Hepatocyte (in vitro differentiated cells): Measurements from ENCODE around the gene CNIH3. TPM values are rescaled to one million over a fixed set of nuclear protein-coding genes. Genes with fewer than 3 reads are reported as not detected.

Experiments used
- DNase-seq: peaks from one replicate; pipeline ENCODE4 v3.0.0-alpha.2; 2016; ENCODE audit warnings: low spot score
- H2AFZ ChIP-seq: fragments of 200-600 bp; sonication (generic); 2 replicates; pipeline ENCODE4 v1.6.0; 2016; ENCODE audit warnings: antibody characterized with exemption, mild to moderate bottlenecking
- H3K27ac ChIP-seq: fragments of 200-600 bp; sonication (generic); 2 replicates; pipeline ENCODE4 v1.5.1; 2016; ENCODE audit warnings: mild to moderate bottlenecking
- H3K27me3 ChIP-seq: fragments of 200-600 bp; sonication (generic); 2 replicates; pipeline ENCODE4 v1.6.1; 2016
- H3K36me3 ChIP-seq: fragments of 200-600 bp; sonication (generic); replicated peaks from 2 replicates; pipeline ENCODE4 v1.5.1; 2016; ENCODE audit warnings: low read depth; ENCODE audit not compliant: insufficient read depth
- H3K4me1 ChIP-seq: fragments of 200-600 bp; sonication (generic); 2 replicates; pipeline ENCODE4 v1.5.1; 2016; ENCODE audit warnings: mild to moderate bottlenecking, moderate library complexity; ENCODE audit not compliant: insufficient read depth
- H3K4me2 ChIP-seq: fragments of 200-600 bp; sonication (generic); 2 replicates; pipeline ENCODE4 v1.6.0; 2016
- H3K4me3 ChIP-seq: fragments of 200-600 bp; sonication (generic); 2 replicates; pipeline ENCODE4 v1.5.1; 2016; ENCODE audit warnings: mild to moderate bottlenecking
- H3K79me2 ChIP-seq: fragments of 200-600 bp; sonication (generic); 2 replicates; pipeline ENCODE4 v1.6.0; 2017; ENCODE audit warnings: mild to moderate bottlenecking
- H3K9me2 ChIP-seq: fragments of 200-600 bp; sonication (generic); replicated peaks from 2 replicates; pipeline ENCODE4 v1.6.0; 2017; ENCODE audit warnings: mild to moderate bottlenecking; ENCODE audit not compliant: insufficient read depth
- H3K9me3 ChIP-seq: fragments of 200-600 bp; sonication (generic); 2 replicates; pipeline ENCODE4 v1.5.1; 2016; ENCODE audit warnings: low read depth, mild to moderate bottlenecking
- H4K20me1 ChIP-seq: fragments of 200-600 bp; sonication (generic); 2 replicates; pipeline ENCODE4 v1.6.0; 2016; ENCODE audit warnings: mild to moderate bottlenecking; ENCODE audit not compliant: insufficient read depth, poor library complexity, severe bottlenecking
- EZH2 ChIP-seq: fragments of 200-600 bp; sonication (generic); IDR thresholded peaks from 2 replicates; pipeline ENCODE4 v1.6.1; 2016; ENCODE audit warnings: antibody characterized with exemption, mild to moderate bottlenecking, borderline replicate concordance
- EZH2phosphoT487 ChIP-seq: fragments of 200-600 bp; sonication (generic); IDR thresholded peaks from one replicate; pipeline ENCODE4 v1.6.1; 2018; ENCODE audit warnings: antibody characterized with exemption, mild to moderate bottlenecking, low read depth, moderate library complexity; ENCODE audit not compliant: unreplicated experiment, severe bottlenecking
- WGBS: methylation state at CpG from one replicate; pipeline ENCODE4 v1.1.6; 2016; ENCODE audit warnings: low lambda C conversion rate; ENCODE audit errors: missing lambda C conversion rate; 5-methylcytosine and 5-hydroxymethylcytosine counted together
- polyA plus RNA-seq: library from polyadenylated mRNA; unstranded; fragments of >200 nt; fragmentation: Nextera tagmentation; extraction: Ambion mirVana; gene quantifications from 2 replicates; pipeline ENCODE4 v1.2.1, GENCODE V29; 2016
- total RNA-seq: library from RNA; depleted of rRNA; stranded (reverse); fragments of >200 nt; gene quantifications from 2 replicates; pipeline ENCODE4 v1.2.3, GENCODE V29; 2014
- TF ChIP-seq, protein P1 (sequence below): fragments of 200-600 bp; sonication (generic); IDR thresholded peaks from 2 replicates; pipeline ENCODE4 v1.5.1; 2016; ENCODE audit warnings: antibody characterized with exemption, mild to moderate bottlenecking; ENCODE audit not compliant: poor library complexity

CNIH3 gene
- total and polyA plus RNA-seq, 2 experiments from 2014 or later = 2.8 to 3.5 TPM

DNA sequence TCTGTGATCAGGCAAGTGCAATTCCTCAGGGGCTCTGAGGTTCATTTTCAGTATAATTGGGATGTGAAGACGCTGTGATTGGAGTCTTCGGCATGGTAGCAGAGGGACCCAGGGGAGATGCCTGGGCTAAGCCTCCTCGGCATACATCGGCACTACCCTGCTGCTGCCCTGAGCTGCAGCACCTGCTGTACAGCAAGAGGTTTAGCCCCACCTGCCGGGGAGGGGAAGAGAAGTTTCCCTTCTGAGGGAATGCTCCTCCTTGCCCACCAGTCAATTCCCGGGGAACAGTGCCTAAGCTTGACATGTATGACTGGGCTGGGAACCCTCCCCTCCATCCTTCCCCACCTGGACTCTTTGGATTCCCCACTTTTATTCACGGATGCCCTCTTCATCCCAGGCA lies 24.9 kb downstream of the CNIH3 start:
- WGBS = 71% methylated on average over 7 of the region's 7 CpGs
- peak; percentile 26 for DNase-seq
- no peak overlapping the region for H3K4me2 ChIP-seq

GRCh38 chr1:224643653-224644052 lies 27.5 kb downstream of the CNIH3 start:
- Histone ChIP-seq H3K79me2 (no peaks in the 10 kb centered on the region), H3K4me1 (peaks cover 12% of the 10 kb centered on the region), H3K4me3 (no peak overlapping the region), H2AFZ (no peak overlapping the region), H4K20me1 (no peaks in the 10 kb centered on the region), H3K4me2 (no peak overlapping the region), H3K9me2 (no peaks in the 10 kb centered on the region), H3K9me3 (no peaks in the 10 kb centered on the region), H3K27me3 (no peaks in the 10 kb centered on the region), H3K36me3 (no peaks in the 10 kb centered on the region), H3K27ac (no peak overlapping the region)
- DNase-seq = no peak
- 89% methylated on average over 5 of the region's 5 CpGs for WGBS
- TF ChIP-seq, protein P1, sequence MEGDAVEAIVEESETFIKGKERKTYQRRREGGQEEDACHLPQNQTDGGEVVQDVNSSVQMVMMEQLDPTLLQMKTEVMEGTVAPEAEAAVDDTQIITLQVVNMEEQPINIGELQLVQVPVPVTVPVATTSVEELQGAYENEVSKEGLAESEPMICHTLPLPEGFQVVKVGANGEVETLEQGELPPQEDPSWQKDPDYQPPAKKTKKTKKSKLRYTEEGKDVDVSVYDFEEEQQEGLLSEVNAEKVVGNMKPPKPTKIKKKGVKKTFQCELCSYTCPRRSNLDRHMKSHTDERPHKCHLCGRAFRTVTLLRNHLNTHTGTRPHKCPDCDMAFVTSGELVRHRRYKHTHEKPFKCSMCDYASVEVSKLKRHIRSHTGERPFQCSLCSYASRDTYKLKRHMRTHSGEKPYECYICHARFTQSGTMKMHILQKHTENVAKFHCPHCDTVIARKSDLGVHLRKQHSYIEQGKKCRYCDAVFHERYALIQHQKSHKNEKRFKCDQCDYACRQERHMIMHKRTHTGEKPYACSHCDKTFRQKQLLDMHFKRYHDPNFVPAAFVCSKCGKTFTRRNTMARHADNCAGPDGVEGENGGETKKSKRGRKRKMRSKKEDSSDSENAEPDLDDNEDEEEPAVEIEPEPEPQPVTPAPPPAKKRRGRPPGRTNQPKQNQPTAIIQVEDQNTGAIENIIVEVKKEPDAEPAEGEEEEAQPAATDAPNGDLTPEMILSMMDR = no peak
- TF ChIP-seq EZH2phosphoT487 (no peak), EZH2 (no peak)

More for the DNA sequence above, 24.9 kb downstream of the CNIH3 start:
- no peaks in the 10 kb centered on the region for H4K20me1 ChIP-seq
- H3K36me3 ChIP-seq = no peaks in the 10 kb centered on the region
- peaks cover 12% of the 10 kb centered on the region for H3K4me1 ChIP-seq
- no peaks in the 10 kb centered on the region for H3K79me2 ChIP-seq
- TF ChIP-seq, protein P1 = no peak
- TF ChIP-seq EZH2phosphoT487 (no peak), EZH2 (no peak)
- H3K9me3 ChIP-seq = no peaks in the 10 kb centered on the region
- no peak overlapping the region for H2AFZ ChIP-seq
- H3K4me3 ChIP-seq = no peak overlapping the region
- no peaks in the 10 kb centered on the region for H3K9me2 ChIP-seq
- no peaks in the 10 kb centered on the region for H3K27me3 ChIP-seq
- no peak overlapping the region for H3K27ac ChIP-seq

DNA sequence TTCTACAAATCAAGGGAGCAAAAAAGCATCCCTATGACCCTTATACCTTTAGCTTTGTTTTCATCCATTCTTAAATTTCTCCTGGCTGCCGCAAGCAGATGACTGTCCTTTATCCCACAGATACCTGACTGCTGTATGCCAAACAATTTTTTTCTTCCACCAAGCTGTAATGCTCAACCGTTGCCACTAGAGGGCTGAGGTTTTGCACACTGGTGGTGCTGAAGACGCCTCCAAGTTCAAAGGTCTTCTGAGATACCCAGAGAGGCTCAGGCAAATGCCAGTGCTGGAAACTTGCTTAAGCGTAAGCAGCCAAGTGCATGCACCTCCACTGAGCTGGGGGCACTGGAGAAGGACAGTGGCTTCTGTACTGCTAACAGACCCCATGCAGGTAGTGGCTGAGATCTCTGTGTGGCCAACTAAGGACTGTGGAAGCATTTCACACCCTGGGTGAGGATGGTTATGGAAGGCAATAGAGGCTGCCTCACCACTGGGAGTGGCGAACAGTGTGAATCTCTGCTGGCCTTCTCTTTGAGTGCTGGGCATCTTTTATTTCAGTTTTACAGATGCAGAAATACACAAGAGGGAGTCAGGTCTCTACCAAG lies 28.5 kb downstream of the CNIH3 start:
- no peak overlapping the region for H3K4me2 ChIP-seq
- no peak overlapping the region for H3K27ac ChIP-seq
- DNase-seq = peak; percentile 73
- H2AFZ ChIP-seq = no peak overlapping the region
- H4K20me1 ChIP-seq = no peaks in the 10 kb centered on the region
- TF ChIP-seq, protein P1 = peak; percentile 77
- TF ChIP-seq EZH2phosphoT487 (no peak), EZH2 (no peak)
- H3K4me3 ChIP-seq = no peak overlapping the region
- 40% methylated on average over 5 of the region's 5 CpGs for WGBS
- H3K27me3 ChIP-seq = no peaks in the 10 kb centered on the region
- H3K9me3 ChIP-seq = no peaks in the 10 kb centered on the region
- H3K9me2 ChIP-seq = no peaks in the 10 kb centered on the region
- no peaks in the 10 kb centered on the region for H3K79me2 ChIP-seq
- H3K36me3 ChIP-seq = no peaks in the 10 kb centered on the region
- H3K4me1 ChIP-seq = peaks cover 2% of the 10 kb centered on the region

GRCh38 chr1:224647449-224647848 lies 31.3 kb downstream of the CNIH3 start:
- H3K4me3 ChIP-seq = no peak overlapping the region
- no peaks in the 10 kb centered on the region for H3K79me2 ChIP-seq
- no peak overlapping the region for H3K4me2 ChIP-seq
- H3K36me3 ChIP-seq = no peaks in the 10 kb centered on the region
- no peaks in the 10 kb centered on the region for H3K9me3 ChIP-seq
- H3K27ac ChIP-seq = no peak overlapping the region
- H3K9me2 ChIP-seq = no peaks in the 10 kb centered on the region
- no peak for DNase-seq
- TF ChIP-seq EZH2phosphoT487 (no peak), EZH2 (no peak)
- TF ChIP-seq, protein P1 = no peak
- no peaks in the 10 kb centered on the region for H3K4me1 ChIP-seq
- WGBS = 95% methylated on average over 2 of the region's 2 CpGs
- no peaks in the 10 kb centered on the region for H3K27me3 ChIP-seq
- no peaks in the 10 kb centered on the region for H4K20me1 ChIP-seq
- no peak overlapping the region for H2AFZ ChIP-seq
